ENCODE data around the gene SRI. TPM values are rescaled to one million over a fixed set of nuclear protein-coding genes. Genes with fewer than 3 reads are reported as not detected.

The SRI gene
- total RNA-seq, 1 experiment from 2014 or later: 269 TPM

- no peak for TF ChIP-seq EZH2 (IDR thresholded peaks at IDR 0.05; ENCODE audit: low read depth)
- TF ChIP-seq, protein P1, sequence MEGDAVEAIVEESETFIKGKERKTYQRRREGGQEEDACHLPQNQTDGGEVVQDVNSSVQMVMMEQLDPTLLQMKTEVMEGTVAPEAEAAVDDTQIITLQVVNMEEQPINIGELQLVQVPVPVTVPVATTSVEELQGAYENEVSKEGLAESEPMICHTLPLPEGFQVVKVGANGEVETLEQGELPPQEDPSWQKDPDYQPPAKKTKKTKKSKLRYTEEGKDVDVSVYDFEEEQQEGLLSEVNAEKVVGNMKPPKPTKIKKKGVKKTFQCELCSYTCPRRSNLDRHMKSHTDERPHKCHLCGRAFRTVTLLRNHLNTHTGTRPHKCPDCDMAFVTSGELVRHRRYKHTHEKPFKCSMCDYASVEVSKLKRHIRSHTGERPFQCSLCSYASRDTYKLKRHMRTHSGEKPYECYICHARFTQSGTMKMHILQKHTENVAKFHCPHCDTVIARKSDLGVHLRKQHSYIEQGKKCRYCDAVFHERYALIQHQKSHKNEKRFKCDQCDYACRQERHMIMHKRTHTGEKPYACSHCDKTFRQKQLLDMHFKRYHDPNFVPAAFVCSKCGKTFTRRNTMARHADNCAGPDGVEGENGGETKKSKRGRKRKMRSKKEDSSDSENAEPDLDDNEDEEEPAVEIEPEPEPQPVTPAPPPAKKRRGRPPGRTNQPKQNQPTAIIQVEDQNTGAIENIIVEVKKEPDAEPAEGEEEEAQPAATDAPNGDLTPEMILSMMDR (conservative IDR thresholded peaks at IDR 0.05): no peak
- Histone ChIP-seq H3K9me3 (ENCODE audit: insufficient read depth, low read depth) (no peaks in the 10 kb centered on the region), H4K20me1 (ENCODE audit: insufficient read depth) (peaks cover 23% of the 10 kb centered on the region), H2AFZ (no peak overlapping the region), H3K9me2 (ENCODE audit: insufficient read depth) (no peaks in the 10 kb centered on the region), H3K4me3 (peak overlapping the region; percentile 77), H3K27ac (no peak overlapping the region), H3F3A (ENCODE audit: insufficient read depth, low read depth) (peaks cover 16% of the 10 kb centered on the region), H3K27me3 (ENCODE audit: insufficient read depth, low read depth) (no peaks in the 10 kb centered on the region), H3K4me2 (peak overlapping the region; percentile 96), H3K36me3 (ENCODE audit: low read depth) (peaks cover 50% of the 10 kb centered on the region), H3K79me2 (ENCODE audit: low read depth) (peaks cover 64% of the 10 kb centered on the region), H3K4me1 (replicated peaks; ENCODE audit: insufficient read depth) (peaks cover 32% of the 10 kb centered on the region)
- intact Hi-C loops (cut with micrococcal nuclease; ENCODE audit: unreplicated experiment): loop anchor here (2.0 to 10.0 kb wide), 2 partner anchors 77 to 283 kb away; partner anchors contain the start of gene ADAM22
- ChIA-PET POLR2A (ENCODE audit: unreplicated experiment) (interaction anchor here (0.6 to 0.7 kb wide), 3 partner anchors 26 to 1122 kb away, joined by 3 to 9 read pairs (median 5); no protein-coding TSS in a partner anchor), CTCF (no interaction called here)
- BruUV-seq (replicated peaks): no TSS peak
- peak in 1 of 2 experiments; percentile 19 for DNase-seq
These were observed 2.0 kb downstream of the SRI start for GRCh38 chr7:88217675-88218428.

GRCh38 chr7:88216276-88216675, 3.6 kb downstream of the SRI start:
- H3K9me2 ChIP-seq (ENCODE audit: insufficient read depth): no peaks in the 10 kb centered on the region
- H3K4me2 ChIP-seq: no peak overlapping the region
- H2AFZ ChIP-seq: no peak overlapping the region
- peaks cover 69% of the 10 kb centered on the region for H3K79me2 ChIP-seq (ENCODE audit: low read depth)
- intact Hi-C loops (cut with micrococcal nuclease; ENCODE audit: unreplicated experiment): loop anchor here (10.0 kb wide), 1 partner anchor 281 kb away; the partner anchor contains the start of gene ADAM22
- no peak overlapping the region for H3K27ac ChIP-seq
- H3F3A ChIP-seq (ENCODE audit: insufficient read depth, low read depth): peaks cover 13% of the 10 kb centered on the region
- no peaks in the 10 kb centered on the region for H3K27me3 ChIP-seq (ENCODE audit: insufficient read depth, low read depth)
- no TSS peak for BruUV-seq (replicated peaks)
- peaks cover 66% of the 10 kb centered on the region for H3K36me3 ChIP-seq (ENCODE audit: low read depth)
- H3K4me3 ChIP-seq: no peak overlapping the region
- peaks cover 29% of the 10 kb centered on the region for H3K4me1 ChIP-seq (replicated peaks; ENCODE audit: insufficient read depth)
- no peak for TF ChIP-seq EZH2 (IDR thresholded peaks at IDR 0.05; ENCODE audit: low read depth)
- TF ChIP-seq, protein P1 (conservative IDR thresholded peaks at IDR 0.05): no peak
- ChIA-PET CTCF (no interaction called here), POLR2A (ENCODE audit: unreplicated experiment) (no interaction called here)
- peaks cover 35% of the 10 kb centered on the region for H4K20me1 ChIP-seq (ENCODE audit: insufficient read depth)
- no peaks in the 10 kb centered on the region for H3K9me3 ChIP-seq (ENCODE audit: insufficient read depth, low read depth)
- no peak for DNase-seq

DNA sequence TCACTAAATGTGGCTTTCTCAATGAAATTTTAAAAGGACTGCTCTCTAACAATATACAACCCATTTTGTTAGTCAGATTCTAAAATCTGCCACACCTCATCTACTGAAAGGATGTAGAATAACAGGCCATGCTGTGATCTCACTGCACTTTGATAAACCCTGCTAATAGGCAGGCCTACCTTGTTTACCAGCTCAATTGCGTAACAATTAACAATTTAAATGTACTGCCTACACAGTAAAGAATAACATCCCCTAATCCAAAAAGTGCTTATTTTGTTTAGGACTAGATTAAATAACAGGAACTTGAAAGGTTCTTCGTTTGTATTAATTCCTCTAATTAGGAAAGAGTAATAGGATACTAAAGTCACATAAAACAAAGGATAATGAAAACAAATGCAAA, 4.5 kb downstream of the SRI start:
- BruUV-seq (replicated peaks): no TSS peak
- no peak overlapping the region for H3K27ac ChIP-seq
- ChIA-PET POLR2A (ENCODE audit: unreplicated experiment) (interaction anchor here (0.6 kb wide), 1 partner anchor 32 kb away, joined by 4 read pairs; no protein-coding TSS in a partner anchor), CTCF (no interaction called here)
- DNase-seq: no peak
- H3K4me3 ChIP-seq: no peak overlapping the region
- peaks cover 69% of the 10 kb centered on the region for H3K79me2 ChIP-seq (ENCODE audit: low read depth)
- H4K20me1 ChIP-seq (ENCODE audit: insufficient read depth): peaks cover 35% of the 10 kb centered on the region
- H3F3A ChIP-seq (ENCODE audit: insufficient read depth, low read depth): peaks cover 3% of the 10 kb centered on the region
- no peaks in the 10 kb centered on the region for H3K9me3 ChIP-seq (ENCODE audit: insufficient read depth, low read depth)
- TF ChIP-seq, protein P1 (conservative IDR thresholded peaks at IDR 0.05): no peak
- no peak for TF ChIP-seq EZH2 (IDR thresholded peaks at IDR 0.05; ENCODE audit: low read depth)
- H2AFZ ChIP-seq: no peak overlapping the region
- peaks cover 23% of the 10 kb centered on the region for H3K4me1 ChIP-seq (replicated peaks; ENCODE audit: insufficient read depth)
- H3K9me2 ChIP-seq (ENCODE audit: insufficient read depth): no peaks in the 10 kb centered on the region
- H3K4me2 ChIP-seq: no peak overlapping the region
- intact Hi-C loops (cut with micrococcal nuclease; ENCODE audit: unreplicated experiment): loop anchor here (10.0 kb wide), 1 partner anchor 280 kb away; the partner anchor contains the start of gene ADAM22
- peaks cover 73% of the 10 kb centered on the region for H3K36me3 ChIP-seq (ENCODE audit: low read depth)
- H3K27me3 ChIP-seq (ENCODE audit: insufficient read depth, low read depth): no peaks in the 10 kb centered on the region

All from PC-9 (cell line).